GM21381 (cell line): ENCODE measurements around the gene TRAK1.
"Not testable (repeated sequence)": the region's sequence is repeated elsewhere in the genome, so short reads cannot be mapped to it uniquely, and the experiment has no call there.

ENCODE experiments used
- ATAC-seq: cut with Tn5 transposase; IDR thresholded peaks from one replicate; pipeline ENCODE4 v1.9.1; 2021; ENCODE audit warnings: mild to moderate bottlenecking, moderate library complexity; ENCODE audit not compliant: unreplicated experiment

Gene TRAK1

GRCh38 chr3:42096796-42097565, 5.8 kb downstream of the TRAK1 start:
- no peak for ATAC-seq

GRCh38 chr3:42097566-42097946, 6.4 kb downstream of the TRAK1 start:
- no peak for ATAC-seq

GRCh38 chr3:42098171-42098570, 7.0 kb downstream of the TRAK1 start:
- no peak for ATAC-seq

DNA sequence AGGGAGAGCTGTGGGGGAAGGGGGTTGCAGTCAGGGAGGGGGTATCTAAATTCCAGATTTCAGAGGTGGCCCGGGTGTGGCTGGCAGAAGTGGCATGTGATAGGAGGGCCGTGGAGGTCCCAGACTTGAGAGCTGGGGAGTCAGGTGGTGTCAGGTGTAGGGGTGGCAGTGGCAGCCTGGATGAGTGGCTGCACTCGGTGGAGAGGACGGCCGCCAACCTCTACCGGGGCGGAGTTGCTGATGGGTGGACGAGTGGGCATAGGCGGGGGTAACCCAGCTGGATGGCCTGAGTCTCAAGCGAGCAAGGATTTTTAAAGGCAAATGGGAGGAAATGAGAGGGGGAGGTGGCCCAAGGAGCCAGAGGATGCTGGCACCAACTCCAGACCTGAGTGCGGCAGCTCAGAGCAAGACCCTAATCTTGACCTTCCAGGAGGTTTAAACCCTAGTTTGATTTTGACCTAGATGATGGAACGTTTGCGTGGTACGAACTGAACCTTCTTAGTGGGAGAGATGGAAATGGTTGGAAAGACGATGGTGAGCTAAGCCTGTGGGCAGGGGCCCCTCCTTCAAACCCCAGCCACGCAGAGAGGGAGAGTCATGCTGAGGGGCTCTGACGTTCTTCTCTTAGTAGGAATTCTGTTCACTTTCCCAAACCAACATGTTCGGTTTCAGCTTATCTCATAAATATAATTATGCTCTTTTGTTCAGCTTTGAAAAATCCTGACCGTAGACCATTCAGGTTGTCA, 8.0 kb downstream of the TRAK1 start:
- no peak for ATAC-seq

DNA sequence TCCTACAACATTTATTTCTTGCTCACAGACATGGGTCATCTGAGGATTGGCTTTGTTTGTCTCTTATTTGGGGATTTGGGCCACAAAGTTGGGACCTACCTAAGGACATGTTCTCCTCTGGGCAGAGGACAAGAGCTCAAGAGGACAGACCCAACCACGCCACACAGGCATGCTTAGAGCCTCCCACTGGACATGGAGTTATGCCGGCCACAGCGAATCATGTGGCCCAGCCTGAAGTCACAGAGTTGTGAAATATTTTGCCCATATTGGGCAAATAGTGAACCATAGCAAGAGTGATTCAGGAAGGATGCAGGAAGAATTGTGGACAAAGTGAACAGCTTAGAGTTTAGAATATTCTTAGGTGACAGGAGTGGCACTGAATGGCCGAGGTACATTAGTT, 9.9 kb downstream of the TRAK1 start:
- no peak for ATAC-seq

- no peak for ATAC-seq
These were observed 10.3 kb downstream of the TRAK1 start for GRCh38 chr3:42101481-42101880.

DNA sequence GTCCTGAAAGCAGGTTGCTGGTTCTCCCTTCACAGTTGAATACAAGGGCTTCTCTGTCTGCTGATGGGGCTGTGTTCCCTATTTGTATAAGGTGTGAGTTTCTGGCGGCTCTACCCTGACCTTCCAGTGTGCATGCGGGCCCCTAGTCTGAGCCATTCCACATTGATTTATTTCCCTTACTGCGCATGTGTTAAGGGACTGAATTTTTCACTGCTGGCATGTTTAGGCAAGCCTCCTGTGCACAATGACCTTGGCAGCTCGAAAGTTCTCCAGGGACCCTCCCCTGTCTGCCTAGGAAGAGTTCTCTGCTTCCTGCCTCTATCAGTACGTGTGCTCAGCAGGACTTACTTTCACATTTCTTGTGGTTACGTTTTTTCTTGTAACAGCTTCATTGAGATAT, 11.4 kb downstream of the TRAK1 start:
- no peak for ATAC-seq

- ATAC-seq = not testable (repeated sequence)
These were observed 12.9 kb downstream of the TRAK1 start for GRCh38 chr3:42103921-42104665.

- not testable (repeated sequence) for ATAC-seq
These were observed 14.8 kb downstream of the TRAK1 start for GRCh38 chr3:42105994-42106393.

DNA sequence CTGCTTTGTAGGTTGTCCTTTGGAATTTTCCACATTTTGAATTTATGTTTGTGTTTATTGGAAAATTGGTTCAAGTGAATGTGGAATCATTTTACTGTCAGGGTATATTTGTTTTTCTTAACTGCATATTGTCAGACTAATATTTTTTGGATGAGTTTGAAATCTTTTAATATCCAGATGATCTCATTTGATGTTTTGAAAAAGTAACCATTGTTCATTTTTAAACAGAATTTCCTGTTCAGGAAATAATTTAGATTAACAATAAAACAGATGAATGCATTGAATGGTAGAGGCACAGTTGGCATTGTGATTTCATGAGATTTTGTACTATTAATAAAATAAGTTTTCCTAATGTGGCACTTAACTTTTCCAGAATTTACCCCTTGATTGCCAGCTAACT, 15.5 kb downstream of the TRAK1 start:
- ATAC-seq = no peak

GRCh38 chr3:42110631-42111030, 19.5 kb downstream of the TRAK1 start:
- no peak for ATAC-seq

DNA sequence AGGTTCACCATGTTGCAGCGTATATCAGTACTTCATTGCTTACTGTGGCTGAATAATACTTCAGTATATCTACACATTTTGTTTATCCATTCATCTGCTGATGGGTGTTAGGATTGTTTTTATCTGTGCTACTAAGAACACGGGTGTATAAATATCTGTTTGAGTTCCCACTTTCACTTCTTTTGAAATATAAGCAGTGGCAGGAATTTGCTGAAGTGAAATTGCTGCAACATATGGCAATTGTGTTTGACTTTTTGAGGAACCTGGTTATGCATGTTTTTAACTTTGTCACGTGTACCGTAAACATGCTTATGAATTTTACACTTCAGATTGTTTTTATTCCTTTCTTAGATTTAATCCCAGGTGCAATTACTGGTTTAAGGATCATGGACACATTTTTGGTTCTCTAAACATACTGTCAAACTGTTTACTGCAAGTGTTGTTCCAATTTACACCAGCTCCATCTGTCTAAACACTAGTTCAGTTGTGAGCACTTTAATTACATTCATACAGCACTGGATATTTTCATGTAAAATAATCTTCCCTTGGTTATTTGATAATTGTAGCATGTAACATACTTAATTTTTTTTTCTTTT, 23.1 kb downstream of the TRAK1 start:
- ATAC-seq = no peak

DNA sequence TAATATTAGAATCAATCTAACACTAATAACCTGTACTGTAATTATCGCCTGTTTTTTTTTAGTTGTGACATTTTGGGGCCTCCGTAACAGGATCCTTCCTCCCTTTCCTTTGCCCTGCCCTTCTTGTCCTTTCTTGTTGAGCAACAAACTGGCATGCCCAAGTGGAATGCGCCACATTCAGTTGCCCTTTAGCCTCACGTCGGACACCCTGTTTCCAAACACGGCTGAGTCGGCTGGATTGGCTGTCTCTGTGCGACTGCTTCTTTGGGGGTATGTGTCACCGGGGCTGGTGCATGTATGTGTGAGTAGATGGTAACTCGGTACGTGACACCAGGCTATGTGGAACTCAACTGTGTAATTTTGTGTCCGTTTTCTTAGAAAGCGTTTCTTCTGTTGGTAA, 24.1 kb downstream of the TRAK1 start:
- no peak for ATAC-seq

GRCh38 chr3:42115946-42116345, 24.8 kb downstream of the TRAK1 start:
- no peak for ATAC-seq

DNA sequence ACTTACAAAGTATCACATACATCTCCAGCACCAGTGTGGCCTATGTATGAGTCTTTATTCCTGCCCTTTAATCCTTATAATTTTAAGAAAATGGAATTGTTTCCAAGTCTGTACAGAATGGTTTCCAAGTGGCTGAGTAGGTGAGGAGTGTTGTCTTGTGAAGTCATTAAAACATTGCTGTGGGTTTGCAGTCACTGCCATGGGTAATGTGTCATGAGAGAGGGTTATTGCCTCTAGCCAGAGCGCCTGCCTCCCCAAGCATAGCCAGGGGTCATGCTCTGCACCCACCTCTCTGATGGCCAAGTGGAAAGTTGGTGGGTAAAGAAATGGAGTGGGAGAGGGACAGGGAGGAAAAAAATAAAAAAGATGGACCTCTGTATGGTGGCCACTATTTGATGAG, 25.3 kb downstream of the TRAK1 start:
- no peak for ATAC-seq

- ATAC-seq = no peak
These were observed 26.2 kb downstream of the TRAK1 start for GRCh38 chr3:42117175-42118008.

GRCh38 chr3:42118762-42119361, 27.7 kb downstream of the TRAK1 start:
- ATAC-seq = peak; percentile 60

DNA sequence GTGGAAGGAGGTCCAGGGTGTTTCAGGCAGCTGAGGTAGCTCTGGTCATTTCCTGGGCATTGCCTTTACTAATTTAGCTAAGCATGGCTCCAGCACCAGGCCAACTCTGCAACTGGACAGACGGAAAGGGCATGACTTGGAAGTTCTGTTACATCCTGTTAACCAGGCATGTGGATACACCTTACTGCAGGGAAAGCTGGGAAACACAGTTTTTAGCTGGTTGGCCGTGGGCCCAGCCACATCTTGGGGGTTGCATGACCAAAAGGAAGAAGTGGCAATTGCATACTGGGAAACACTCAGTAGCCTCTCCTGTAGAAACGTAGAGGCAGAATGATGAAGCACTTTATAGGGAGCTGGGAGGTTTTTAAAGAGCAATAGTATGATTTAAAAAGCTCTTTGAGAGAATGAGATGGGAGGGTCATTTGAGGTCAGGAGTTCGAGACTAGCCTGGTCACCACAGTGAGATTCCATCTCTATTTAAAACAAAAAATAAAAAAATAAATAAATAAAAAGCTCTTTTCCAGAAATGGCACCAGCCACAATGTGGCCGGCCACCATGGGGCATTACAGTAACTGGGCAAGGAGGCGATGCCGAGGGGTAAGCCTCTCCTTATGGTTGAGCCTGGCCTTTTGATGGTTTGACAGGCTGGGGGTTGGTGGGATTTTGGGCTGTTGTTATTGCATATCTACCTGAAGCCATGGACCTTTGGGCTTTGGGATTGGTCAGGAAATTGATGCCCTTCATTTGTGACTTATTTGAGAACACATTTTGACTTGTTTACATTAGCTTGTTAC, 28.6 kb downstream of the TRAK1 start:
- ATAC-seq = no peak

GRCh38 chr3:42120866-42121265, 29.7 kb downstream of the TRAK1 start:
- ATAC-seq = no peak
